HG03571 (cell line): ENCODE data around the gene EPG5.
"Not testable (repeated sequence)": the region's sequence is repeated elsewhere in the genome, so short reads cannot be mapped to it uniquely, and the experiment has no call there.

Experiments
- ATAC-seq: cut with Tn5 transposase; IDR thresholded peaks from one replicate; pipeline ENCODE4 v1.9.1; 2021; ENCODE audit not compliant: unreplicated experiment

The EPG5 gene, protein sequence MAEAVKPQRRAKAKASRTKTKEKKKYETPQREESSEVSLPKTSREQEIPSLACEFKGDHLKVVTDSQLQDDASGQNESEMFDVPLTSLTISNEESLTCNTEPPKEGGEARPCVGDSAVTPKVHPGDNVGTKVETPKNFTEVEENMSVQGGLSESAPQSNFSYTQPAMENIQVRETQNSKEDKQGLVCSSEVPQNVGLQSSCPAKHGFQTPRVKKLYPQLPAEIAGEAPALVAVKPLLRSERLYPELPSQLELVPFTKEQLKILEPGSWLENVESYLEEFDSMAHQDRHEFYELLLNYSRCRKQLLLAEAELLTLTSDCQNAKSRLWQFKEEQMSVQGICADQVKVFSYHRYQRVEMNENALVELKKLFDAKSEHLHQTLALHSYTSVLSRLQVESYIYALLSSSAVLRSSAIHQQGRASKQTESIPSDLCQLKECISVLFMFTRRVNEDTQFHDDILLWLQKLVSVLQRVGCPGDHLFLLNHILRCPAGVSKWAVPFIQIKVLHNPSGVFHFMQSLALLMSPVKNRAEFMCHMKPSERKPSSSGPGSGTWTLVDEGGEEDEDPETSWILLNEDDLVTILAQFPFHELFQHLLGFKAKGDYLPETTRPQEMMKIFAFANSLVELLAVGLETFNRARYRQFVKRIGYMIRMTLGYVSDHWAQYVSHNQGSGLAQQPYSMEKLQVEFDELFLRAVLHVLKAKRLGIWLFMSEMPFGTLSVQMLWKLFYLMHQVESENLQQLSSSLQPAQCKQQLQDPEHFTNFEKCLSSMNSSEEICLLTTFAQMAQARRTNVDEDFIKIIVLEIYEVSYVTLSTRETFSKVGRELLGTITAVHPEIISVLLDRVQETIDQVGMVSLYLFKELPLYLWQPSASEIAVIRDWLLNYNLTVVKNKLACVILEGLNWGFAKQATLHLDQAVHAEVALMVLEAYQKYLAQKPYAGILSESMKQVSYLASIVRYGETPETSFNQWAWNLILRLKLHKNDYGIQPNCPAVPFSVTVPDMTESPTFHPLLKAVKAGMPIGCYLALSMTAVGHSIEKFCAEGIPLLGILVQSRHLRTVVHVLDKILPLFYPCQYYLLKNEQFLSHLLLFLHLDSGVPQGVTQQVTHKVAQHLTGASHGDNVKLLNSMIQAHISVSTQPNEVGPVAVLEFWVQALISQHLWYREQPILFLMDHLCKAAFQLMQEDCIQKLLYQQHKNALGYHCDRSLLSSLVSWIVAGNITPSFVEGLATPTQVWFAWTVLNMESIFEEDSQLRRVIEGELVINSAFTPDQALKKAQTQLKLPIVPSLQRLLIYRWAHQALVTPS (N-terminal part only)

DNA sequence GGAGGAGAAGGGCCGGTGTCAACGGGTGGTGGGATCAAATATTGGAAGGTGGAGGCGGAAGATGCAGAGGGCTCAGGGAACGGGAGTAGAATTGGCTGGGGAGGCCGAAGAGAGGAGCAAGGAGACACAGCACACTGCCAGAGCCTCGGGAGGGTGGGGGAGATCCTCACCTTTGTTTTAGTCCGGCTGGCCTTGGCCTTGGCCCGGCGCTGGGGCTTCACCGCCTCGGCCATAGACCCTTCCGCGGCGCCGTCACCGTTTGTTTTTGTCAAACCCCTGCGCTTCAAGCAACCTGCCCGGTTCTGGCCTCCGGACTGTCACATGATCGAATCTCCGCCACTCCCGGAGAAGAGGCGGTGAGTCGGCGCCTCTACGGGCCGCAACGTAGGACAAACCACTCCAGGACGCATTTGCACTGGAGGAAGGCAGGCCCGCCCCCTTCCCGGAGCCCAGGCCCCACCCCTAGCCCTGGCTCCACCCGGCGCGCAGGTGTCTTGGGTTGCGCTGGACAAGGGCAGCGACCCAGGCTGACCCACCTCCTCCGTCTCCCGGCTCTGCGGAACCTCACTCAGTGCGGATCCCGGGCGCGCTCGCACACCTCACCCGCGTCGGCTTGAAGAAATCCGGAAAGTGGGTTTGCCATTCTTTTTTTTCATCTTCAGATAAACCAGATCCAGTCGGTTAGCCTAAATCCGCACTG, at the start of gene EPG5:
Gene EPG5, minus strand, starts transcription at position 323 of the 700 bp plus-strand sequence. Its CDS starts 90 bp downstream, at position 233.
- ATAC-seq: peak; percentile 97

DNA sequence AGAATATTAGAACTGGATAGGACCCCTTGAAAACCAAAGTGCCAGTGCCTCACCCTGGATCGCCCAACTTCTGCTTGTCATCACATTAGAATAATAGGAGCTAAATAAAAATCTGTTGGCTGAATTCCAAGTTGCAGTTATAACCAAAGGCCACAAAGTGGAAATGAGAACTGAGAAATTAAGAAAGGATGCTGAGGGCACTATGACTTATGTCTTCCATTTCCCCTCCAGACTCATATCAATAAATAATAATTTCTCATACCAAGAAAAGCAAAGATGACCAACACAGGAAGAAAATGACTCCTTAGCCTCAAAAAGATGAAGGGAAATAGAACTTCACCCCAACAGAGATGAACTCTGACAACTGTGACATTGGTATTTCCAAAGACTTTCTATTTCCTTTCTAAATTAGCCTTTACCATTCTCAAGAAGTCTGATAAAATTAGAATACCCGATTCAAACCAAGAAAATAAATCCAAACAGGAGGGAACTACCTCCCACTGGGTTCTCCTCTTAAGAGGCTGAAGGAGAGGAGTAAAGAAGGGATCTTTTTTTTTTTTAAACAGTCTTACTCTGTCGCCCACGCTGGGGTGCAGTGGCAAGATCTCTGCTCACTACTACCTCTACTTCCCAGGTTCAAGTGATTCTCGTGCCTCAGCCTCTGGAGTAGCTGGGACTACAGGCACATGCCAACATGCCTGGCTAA, 46.5 kb upstream of the EPG5 start:
- peak; percentile 71 for ATAC-seq

DNA sequence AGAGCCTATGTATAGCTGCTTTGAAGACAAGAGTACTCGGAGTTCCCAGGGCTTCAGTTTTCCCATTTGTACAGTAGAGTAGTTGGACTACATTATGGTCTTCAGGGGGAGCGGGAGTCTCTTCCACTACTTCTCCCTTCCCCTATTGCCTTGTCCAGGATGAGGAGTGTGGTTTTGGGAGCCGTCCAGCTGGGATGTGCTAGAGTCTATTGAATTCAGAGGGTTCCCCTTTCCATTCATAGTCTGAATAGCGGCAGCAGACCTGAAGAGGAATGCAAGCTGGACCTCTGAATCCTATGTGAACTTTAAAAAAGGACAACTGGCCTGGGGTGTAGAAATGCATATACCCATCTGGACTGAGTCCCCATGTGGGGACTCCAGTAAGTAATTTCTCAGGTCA, 43.5 kb upstream of the EPG5 start:
- no peak for ATAC-seq

DNA sequence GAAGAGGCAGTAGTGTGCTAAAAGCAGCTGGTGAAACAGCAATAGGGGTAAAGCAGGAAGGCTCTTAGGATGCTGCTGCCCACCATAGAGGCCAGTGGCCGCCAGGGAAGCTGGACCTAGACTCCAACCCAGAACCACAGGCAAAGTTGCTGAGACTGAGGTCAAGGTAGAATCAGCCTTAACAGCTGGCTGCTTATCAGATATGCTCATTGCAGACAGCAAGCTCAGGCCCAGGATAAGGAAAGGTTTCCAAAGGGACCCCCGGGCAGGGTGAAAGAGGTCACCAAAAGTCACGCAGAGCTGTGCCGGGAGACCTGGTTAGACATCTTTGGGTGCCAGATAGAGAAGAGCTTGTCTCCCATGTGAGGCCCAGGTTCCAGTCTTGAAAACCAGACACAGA, 42.9 kb upstream of the EPG5 start:
- ATAC-seq: no peak

DNA sequence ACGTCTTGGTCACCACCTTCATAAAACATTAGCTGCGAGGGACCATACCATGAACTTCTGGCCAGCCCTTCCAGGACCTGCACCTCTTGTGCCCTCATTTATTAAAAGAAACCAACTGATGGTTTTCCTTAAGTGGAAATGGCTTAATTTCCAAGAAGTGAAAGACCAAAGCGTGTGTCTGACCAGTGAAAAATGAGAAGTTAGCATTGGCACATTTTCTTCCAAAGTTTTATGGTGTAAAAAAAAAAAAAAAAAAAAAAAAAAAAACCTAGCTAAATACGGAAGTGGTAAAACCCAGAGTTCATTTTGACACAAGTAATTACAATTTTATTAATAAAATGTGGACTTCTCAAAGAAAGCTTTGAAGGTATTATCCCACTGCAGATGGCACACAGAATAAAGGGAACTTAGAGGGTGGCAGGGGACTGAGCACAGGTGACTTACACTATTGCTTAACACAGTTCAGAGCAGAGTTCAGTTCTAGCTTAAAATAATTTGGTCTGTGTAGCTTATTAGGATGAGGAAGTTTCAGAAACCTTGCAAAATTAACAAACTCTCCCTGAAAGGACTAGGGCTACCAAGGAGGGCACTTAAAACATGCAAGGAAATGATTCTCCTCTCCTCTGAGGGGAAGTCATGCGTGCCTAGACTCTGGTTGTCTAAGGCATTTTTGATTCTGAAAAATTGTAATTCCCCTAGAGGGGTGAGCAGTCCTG, 42.2 kb upstream of the EPG5 start:
- no peak for ATAC-seq

DNA sequence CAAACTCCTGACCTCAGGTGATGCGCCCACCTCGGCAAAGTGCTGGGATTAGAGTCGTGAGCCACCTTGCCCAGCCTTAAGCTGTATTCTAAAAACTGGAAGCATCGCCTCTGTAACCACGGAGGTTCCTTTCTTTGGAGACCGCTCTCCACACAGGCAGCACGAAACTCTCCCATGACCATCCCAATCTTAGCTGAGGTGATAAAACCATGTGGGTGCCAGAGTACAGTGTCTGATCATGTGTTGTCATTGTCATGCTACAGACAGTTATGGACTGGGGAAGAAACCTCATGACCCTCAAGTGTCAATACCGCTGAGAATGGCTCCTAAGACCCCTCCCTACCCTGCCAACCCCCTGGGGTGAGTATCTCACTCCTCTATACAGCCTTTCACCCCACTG, 41.4 kb upstream of the EPG5 start:
- no peak for ATAC-seq

DNA sequence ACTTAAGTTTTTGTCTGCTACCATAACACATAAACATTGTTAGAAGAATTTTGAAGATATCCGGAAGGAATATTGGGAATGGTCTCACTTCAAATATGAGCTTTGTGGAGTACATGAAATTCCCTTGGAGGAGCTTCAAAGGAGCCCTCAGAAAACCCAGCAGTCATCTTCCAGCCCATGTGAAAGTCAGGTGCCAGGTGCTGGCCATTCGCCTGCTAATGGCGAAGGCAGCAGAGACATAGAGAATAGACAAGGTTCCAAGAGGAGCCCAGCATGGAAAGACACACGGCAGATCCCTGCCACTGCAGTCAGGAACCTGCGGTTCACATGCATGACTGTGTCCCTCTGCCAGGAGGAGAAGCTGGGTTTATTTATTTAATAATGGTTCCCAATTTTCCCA, 40.0 kb upstream of the EPG5 start:
- ATAC-seq: no peak

DNA sequence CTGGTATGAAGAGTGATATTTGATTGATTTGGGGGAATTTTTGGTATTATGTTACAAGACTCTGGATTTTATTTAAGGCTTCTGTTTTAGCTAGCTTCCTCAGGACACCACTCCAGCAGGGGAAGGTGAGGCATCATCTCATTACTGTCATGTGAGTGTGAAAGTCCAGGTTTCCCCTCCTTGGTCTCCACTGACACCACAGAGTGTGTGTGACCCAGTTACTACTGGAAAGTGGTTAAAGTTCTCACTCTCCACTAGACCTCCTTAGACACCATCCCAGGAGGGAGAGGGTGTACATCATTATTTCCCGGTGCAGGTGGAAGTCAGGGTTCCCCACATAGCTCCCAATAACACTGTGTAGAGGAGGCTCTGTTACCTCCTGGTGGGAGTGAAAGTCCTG, 35.8 kb upstream of the EPG5 start:
- ATAC-seq: no peak

DNA sequence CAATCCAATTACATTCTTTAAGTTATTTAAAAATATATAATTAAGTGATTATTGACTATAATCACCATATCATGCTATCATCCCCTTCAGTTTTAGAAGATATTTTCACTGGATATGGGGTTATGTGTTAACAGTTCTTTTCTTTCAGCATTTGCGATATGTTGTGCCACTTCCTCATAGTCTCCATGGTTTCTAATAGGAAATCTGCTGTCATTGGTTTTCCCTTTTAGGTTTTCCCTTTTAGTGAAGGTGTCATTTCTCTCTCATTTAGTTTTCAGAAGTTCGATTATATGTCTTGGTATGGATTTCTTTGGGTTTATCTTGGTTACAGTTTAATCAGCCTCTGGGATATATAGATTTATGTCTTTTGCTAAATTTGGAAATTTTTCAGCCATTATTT, 34.8 kb upstream of the EPG5 start:
- ATAC-seq: no peak

DNA sequence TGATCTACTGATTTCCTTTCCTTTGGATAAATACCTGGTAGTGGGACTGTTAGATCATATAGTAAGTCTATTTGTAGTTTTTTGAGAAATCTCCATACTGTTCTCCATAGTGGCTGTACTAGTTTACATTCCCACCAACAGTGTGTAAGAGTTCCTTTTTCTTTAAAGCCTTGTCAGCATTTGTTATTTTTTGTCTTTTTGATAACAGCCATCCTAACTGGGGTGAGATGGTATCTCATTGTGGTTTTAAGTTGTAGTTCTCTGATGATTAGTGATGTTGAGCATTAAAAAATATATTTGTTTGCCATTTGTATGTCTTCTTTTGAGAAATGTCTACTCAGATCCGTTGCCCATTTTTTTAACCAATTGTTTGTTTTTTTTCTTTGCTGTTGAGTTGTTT, 33.9 kb upstream of the EPG5 start:
- no peak for ATAC-seq

DNA sequence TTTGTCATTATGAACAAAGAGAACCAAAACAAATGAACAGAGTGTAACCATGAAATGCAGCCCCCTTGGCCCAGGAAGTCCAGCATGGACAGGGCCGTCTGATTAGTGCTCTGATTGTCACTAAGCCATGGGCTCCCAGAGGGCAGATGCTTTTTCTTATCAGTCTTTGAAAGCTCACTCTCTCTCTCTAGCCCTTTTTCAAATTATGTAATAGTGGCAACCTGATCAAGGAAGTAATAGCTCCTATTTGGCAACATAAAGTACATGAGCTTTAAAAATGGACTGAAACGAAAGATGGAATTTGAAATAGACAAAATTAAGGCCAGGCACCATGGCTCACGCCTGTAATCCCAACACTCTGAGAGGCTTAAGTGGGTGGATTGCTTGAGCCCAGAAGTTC, 32.4 kb upstream of the EPG5 start:
- no peak for ATAC-seq

DNA sequence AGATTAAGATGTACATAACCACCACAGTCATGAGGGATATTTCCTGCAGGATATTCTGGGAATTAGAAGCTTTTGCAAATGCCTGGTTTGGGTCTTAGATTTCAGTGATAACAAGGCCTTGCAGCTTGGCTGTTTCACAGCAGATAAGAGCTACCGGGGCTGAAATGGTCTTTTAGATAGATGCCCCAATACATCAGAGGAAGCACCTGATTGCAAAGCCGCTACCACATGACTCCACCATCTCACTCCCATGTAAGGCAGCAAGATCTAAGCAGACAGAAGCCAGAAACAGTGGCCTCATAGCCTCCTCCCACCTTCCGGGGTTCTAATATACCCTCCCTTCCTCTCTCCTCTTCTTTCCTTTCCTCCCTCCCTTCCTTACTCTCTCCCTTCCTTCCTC, 31.1 kb upstream of the EPG5 start:
- ATAC-seq: no peak

DNA sequence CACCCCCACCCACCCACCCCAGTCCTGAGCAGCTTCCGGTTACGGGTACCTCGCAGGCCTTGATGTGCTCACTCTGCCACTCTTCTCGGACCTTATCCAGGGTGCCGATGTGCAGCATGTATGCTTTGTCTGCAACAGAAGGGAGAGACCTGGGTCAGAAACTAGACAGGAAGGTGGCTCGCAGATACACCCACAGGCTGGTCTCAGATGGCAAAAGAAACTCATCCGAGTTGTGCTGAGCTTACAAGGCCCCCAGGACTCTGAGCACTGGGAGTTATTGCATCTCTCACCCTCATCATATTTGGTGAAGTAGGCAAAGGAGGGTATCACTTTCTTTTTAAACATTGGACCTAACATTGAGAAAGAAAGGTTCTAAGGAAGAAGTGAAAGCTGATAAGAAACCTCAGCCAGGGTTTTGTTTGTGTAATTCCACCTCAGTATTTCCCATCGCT, 30.6 kb upstream of the EPG5 start:
- ATAC-seq: no peak

DNA sequence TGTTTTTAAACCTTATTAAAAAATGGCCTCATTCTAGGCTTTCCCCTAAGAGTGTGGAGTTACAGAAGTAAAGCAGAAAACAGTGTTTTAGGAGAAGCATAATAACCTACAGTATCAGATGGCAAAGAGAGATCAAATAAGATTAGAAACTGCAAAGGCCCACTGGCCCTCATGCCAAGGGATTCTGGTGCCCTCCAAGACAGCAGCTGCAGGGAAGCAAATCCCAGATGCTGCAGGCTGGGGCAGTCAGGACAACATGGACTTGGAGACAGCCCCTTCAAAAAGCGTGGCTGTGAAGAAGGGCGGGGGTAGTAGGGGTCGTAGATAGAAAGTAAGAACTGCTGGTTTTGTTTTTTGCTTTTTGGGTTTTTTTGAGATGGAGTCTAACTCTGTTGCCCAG, 28.3 kb upstream of the EPG5 start:
- ATAC-seq: no peak

DNA sequence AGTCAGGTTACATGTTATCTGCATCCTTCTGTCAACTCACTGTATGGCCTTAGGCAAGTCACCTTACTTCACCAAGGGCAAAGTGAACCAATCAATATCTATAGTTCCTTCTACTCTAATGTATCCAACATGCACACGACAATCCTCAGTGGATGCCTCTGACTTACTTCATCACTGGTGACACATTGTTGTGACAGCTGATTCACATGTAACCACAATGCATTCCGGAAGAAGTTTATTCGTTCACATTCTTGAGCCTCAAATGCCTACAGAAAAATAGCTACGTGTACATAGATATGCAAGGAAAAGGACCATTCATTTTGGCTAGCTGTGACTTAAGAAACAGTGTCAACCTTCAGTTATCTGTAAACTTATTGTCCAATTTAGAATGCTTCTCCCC, 26.3 kb upstream of the EPG5 start:
- ATAC-seq: no peak

DNA sequence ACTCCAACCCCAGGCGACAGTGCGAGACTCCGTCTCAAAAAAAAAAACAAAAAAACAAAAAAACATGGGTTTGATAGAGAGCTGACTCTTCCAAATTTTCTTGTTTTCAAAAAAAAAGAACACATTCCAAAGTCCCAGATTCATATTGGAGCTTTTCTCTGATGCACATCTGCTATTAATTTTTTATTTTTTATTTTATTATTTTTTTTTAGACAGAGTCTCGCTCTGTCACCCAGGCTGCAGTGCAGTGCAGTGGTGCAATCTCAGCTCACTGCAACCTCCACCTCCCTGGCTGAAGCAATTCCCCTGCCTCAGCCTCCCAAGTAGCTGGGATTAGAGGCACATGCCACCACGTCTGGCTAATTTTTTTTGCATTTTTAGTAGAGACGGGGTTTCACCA, 25.4 kb upstream of the EPG5 start:
- ATAC-seq: not testable (repeated sequence)

DNA sequence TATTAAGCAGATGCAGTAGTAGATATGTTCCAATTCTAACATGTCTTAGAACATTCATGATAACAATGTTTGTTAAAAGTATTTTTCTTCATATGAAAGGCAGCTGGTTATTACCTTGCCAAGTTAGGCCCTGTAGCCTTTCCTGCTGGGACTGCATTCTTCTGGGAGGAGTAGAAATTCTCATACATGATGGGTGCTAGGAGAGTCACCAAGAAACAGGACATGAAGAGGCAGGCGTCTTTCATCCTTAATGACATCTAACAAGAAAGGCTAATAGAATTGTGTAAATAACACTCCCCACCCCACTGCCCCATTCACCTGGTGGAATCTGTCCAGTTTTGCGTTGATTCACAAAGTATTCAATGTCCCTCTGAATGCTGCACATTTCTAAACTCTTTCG, 24.7 kb upstream of the EPG5 start:
- ATAC-seq: no peak

DNA sequence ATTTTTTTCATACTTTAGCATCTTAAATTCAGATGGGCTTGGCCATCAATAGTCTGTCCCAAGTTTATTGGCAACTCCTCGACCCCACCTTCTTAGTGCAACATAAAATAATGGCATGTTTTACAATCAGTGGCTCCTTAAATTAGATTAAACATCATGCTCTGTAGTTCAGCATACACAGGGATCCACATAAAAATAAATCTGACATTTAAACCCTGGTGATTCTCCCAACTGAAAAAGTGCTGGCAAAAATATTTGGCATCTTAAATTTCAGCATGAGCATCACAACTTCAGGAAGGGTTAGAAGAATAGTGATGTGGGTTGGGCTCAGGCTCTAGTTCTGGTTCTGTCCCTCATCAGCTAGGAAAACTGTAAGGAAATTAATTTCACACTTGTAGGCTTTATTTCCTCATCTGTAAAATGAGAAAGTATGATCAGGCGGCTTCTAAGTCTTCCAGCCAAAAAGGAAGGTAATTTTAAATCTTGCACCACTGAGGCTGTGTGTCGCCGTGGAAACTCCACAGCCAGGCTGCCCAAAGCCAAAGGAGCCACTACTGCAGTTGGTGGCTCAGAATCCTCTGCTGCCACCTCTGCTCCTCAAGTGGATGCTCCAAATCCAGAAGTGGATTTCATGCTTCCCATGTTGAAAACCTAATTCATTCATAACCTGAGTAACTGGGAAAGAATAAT, 17.6 kb upstream of the EPG5 start:
- no peak for ATAC-seq

DNA sequence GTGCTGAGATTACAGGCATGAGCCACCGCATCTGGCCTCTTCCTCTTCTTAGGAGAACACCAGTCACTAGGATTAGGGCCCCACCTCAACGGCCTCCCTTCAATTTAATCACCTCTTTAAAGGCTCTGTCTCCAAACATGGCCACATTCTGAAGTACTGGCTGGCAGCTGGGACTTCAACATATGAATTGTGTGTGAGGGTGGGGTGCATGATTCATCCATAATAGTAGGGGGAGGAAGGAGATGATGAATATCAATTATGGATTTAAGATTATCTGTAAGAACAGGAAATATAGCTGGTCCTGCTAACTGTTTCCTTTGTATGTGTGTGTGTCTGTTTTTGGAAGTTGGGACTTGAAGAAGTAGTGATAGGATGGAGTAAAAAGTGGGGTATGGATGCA, 14.7 kb upstream of the EPG5 start:
- no peak for ATAC-seq
